Hepatic stellate cell (primary cell): ENCODE measurements around the gene SOX21.

ENCODE experiments used
- DNase-seq: peaks from one replicate; pipeline ENCODE4 v3.0.0; 2011; ENCODE audit warnings: low spot score

The SOX21 gene

GRCh38 chr13:94709001-94709834, 3.1 kb downstream of the SOX21 start:
- DNase-seq = no peak

- DNase-seq = no peak
Observed at GRCh38 chr13:94708031-94708859, 4.1 kb downstream of the SOX21 start.

- DNase-seq = no peak
Observed at GRCh38 chr13:94707400-94708021, 4.8 kb downstream of the SOX21 start.

GRCh38 chr13:94706843-94707399, 5.4 kb downstream of the SOX21 start:
- no peak for DNase-seq

- DNase-seq = no peak
Observed at GRCh38 chr13:94706101-94706842, 6.1 kb downstream of the SOX21 start.

GRCh38 chr13:94705081-94706030, 7.0 kb downstream of the SOX21 start:
- no peak for DNase-seq

GRCh38 chr13:94704377-94705080, 7.8 kb downstream of the SOX21 start:
- DNase-seq = no peak

- no peak for DNase-seq
Observed at GRCh38 chr13:94703721-94704314, 8.5 kb downstream of the SOX21 start.

GRCh38 chr13:94703271-94703670, 9.1 kb downstream of the SOX21 start:
- no peak for DNase-seq

- DNase-seq = no peak
Observed at GRCh38 chr13:94702181-94703041, 9.9 kb downstream of the SOX21 start.

GRCh38 chr13:94701313-94702180, 10.8 kb downstream of the SOX21 start:
- DNase-seq = no peak

GRCh38 chr13:94700536-94700935, 11.8 kb downstream of the SOX21 start:
- DNase-seq = no peak

GRCh38 chr13:94700051-94700535, 12.3 kb downstream of the SOX21 start:
- no peak for DNase-seq

- DNase-seq = no peak
Observed at GRCh38 chr13:94696171-94696570, 16.2 kb downstream of the SOX21 start.

GRCh38 chr13:94692030-94692429, 20.3 kb downstream of the SOX21 start:
- no peak for DNase-seq

- DNase-seq = no peak
Observed at GRCh38 chr13:94683409-94683808, 28.9 kb downstream of the SOX21 start.

GRCh38 chr13:94682229-94682628, 30.1 kb downstream of the SOX21 start:
- no peak for DNase-seq
